Activated CD4-positive, alpha-beta T cell treated with anti-CD3 and anti-CD28 coated beads for 4 hours (primary cell): ENCODE measurements around the gene AGPAT4.
"Not testable (repeated sequence)": the region's sequence is repeated elsewhere in the genome, so short reads cannot be mapped to it uniquely, and the experiment has no call there.

Experiments
- DNase-seq, 2 donors: peaks; one replicate each; pipeline ENCODE4 v3.0.0-alpha.2; 2020

The AGPAT4 gene

GRCh38 chr6:161273752-161274487 lies at the start of gene AGPAT4:
TSS of gene AGPAT4 (minus strand) at chr6:161274061. CDS start at chr6:161232213, 41,848 bp downstream.
- peak; percentile 58 to 60 for DNase-seq

GRCh38 chr6:161319231-161319630 lies 45.4 kb upstream of the AGPAT4 start:
- DNase-seq, result no peak

GRCh38 chr6:161318456-161318855 lies 44.6 kb upstream of the AGPAT4 start:
- DNase-seq, result no peak

- no peak for DNase-seq
Observed at GRCh38 chr6:161316531-161316930, 42.7 kb upstream of the AGPAT4 start.

GRCh38 chr6:161315246-161315917 lies 41.5 kb upstream of the AGPAT4 start:
- DNase-seq, result not testable (repeated sequence)

- not testable (repeated sequence) for DNase-seq
Observed at GRCh38 chr6:161314541-161315245, 40.8 kb upstream of the AGPAT4 start.

- no peak for DNase-seq
Observed at GRCh38 chr6:161313940-161314509, 40.2 kb upstream of the AGPAT4 start.

- not testable (repeated sequence) for DNase-seq
Observed at GRCh38 chr6:161313475-161313874, 39.6 kb upstream of the AGPAT4 start.

GRCh38 chr6:161309774-161310173 lies 35.9 kb upstream of the AGPAT4 start:
- DNase-seq, result not testable (repeated sequence)

GRCh38 chr6:161308075-161308655 lies 34.3 kb upstream of the AGPAT4 start:
- DNase-seq, result no peak

GRCh38 chr6:161305860-161306259 lies 32.0 kb upstream of the AGPAT4 start:
- no peak for DNase-seq

GRCh38 chr6:161303628-161304340 lies 29.9 kb upstream of the AGPAT4 start:
- DNase-seq, result no peak

- no peak for DNase-seq
Observed at GRCh38 chr6:161302949-161303348, 29.1 kb upstream of the AGPAT4 start.

- no peak for DNase-seq
Observed at GRCh38 chr6:161301338-161301737, 27.5 kb upstream of the AGPAT4 start.

- DNase-seq, result no peak
Observed at GRCh38 chr6:161300823-161301222, 27.0 kb upstream of the AGPAT4 start.

GRCh38 chr6:161299726-161300125 lies 25.9 kb upstream of the AGPAT4 start:
- no peak for DNase-seq

- DNase-seq, result no peak
Observed at GRCh38 chr6:161295784-161296183, 21.9 kb upstream of the AGPAT4 start.

GRCh38 chr6:161292650-161293281 lies 18.9 kb upstream of the AGPAT4 start:
- DNase-seq, result no peak

- no peak for DNase-seq
Observed at GRCh38 chr6:161292145-161292544, 18.3 kb upstream of the AGPAT4 start.

- DNase-seq, result no peak
Observed at GRCh38 chr6:161290751-161291150, 16.9 kb upstream of the AGPAT4 start.

- no peak for DNase-seq
Observed at GRCh38 chr6:161284653-161285052, 10.8 kb upstream of the AGPAT4 start.

- no peak for DNase-seq
Observed at GRCh38 chr6:161281092-161281491, 7.2 kb upstream of the AGPAT4 start.
